NCI-H2196 (cell line): ENCODE results near the gene PABPC1L.
A peak's percentile ranks its signal among the peaks of the same experiment; 100 is the strongest.
"Not testable (repeated sequence)": the region's sequence is repeated elsewhere in the genome, so short reads cannot be mapped to it uniquely, and the experiment has no call there.

ENCODE experiments used
- DNase-seq: peaks from one replicate; lab custom pipeline; 2025; ENCODE audit not compliant: unreplicated experiment; lab: John Stamatoyannopoulos, UW

The PABPC1L gene

GRCh38 chr20:44909872-44910689 lies at the start of gene PABPC1L:
Gene PABPC1L, plus strand, starts transcription at chr20:44910060. Its CDS starts 84 bp downstream, at chr20:44910144.
- peak; percentile 76 for DNase-seq

DNA sequence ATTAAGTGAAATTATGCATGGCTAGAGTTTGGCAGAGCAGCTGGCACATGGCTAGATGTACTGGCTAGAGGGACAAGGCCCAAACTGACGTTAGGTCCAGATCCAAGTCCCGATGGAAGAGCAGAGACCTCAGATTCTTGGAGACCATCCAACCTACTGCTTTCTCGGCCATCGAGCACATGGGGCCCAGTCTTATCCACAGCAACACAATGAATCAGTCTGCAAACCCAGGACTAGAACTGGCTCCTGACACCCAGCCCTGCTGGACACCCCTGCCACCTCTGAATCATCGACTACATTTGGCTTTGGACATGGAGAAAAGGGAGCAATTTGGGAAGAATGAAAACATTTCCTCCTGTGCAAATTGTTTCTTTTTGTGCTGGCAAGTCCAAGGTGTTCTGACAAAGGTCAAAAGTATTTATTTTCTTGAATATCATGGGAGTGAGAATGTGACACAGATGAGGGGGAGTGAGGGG lies 48.3 kb upstream of the PABPC1L start:
- no peak for DNase-seq

- DNase-seq = no peak
Measured at GRCh38 chr20:44862286-44862685, 47.6 kb upstream of the PABPC1L start.

DNA sequence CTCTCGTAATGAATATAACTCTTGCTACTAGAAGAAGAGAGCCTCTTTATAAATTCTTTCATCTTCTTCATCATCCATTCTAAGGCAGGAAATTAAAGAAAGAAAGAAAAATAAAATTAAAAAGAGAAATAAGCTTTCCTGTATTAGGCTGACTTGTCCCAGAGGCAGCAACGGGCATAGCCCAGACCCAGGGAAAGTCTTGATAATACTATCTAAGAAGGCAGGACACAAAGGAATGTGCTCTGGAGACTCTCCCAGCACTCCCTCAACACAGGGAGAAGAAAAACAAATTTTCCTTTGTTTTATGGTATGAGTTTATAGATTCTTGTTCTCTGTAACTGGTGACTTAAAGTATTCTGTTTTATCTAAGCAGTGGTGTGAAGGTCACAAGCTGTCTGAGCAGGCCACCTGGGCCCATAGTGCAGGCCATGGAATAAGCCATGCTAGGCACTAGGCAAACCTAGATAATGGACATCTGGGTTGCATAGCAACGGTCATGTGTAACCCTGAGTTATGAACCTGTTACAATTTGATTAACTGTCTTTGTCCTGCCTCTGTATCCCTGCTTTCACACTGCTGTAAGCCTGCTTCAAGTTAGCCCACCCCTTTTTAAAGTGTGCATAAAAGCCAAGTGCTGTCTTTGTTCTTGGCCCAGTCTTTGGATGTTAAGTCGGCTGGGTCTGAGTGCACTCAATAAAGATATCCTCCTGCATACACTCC lies 46.3 kb upstream of the PABPC1L start:
- DNase-seq = not testable (repeated sequence)

DNA sequence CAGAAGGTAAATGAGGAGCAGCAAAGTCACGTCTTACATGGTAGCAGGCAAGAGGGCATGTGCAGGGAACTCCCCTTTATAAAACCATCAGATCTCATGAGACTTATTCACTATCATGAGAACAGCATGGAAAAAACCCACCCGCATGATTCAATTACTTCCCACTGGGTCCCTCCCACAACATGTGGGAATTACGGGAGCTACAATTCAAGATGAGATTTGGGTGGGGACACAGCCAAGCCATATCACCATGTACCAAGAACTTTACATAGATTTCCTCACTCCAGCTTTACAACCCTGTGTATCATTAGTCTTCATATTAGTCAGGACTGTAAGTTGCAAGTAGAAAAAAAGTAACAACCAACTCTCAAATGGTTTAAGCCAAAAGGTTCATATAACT lies 45.4 kb upstream of the PABPC1L start:
- DNase-seq = not testable (repeated sequence)

DNA sequence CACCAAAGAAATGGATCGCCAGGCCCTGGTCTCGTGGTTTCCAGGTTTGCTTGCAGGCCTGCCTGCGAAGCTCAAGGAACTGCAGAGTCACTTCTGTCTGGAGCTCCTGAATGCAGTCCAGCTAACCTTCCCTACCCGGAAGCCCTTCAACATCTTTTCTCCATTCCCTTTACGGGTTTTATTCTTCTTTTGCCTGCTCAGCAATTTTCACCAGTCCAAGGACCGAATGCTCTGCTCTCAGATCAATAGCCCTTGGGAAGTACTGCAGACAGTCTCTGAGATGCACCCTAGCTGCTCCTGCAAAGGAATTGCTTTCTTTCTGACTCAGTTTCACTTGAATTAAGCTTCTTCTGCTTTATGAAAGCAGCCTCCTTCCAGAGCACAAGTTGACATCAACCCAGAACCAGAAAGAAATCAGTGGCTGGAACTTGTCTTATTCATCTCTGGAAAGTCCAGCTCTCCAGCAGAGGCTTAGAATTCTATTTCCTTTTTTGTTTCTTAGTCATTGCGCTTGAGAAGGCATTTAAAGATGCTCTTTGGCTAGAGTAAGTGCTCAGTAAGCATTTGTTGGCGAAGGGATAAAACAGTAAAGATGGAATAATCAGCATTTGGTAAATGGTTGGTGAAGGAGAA lies 43.0 kb upstream of the PABPC1L start:
- no peak for DNase-seq

DNA sequence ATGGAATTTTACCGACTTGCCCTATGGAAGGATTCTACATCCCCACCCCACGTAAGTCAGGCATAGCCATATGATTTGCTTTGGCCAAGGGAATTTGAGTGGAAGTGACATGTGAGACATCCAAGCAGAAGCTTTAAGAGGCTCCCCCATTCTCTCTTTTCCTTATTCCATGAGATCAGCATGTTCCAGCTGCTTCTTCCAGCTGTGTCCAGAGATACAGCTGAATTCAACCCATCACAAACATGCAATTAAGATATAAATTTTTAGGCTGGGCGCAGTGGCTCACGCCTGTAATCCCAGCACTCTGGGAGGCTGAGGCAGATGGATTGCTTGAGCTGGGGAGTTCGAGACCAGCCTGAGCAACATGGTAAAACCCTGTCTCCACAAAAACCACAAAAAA lies 40.4 kb upstream of the PABPC1L start:
- no peak for DNase-seq

DNA sequence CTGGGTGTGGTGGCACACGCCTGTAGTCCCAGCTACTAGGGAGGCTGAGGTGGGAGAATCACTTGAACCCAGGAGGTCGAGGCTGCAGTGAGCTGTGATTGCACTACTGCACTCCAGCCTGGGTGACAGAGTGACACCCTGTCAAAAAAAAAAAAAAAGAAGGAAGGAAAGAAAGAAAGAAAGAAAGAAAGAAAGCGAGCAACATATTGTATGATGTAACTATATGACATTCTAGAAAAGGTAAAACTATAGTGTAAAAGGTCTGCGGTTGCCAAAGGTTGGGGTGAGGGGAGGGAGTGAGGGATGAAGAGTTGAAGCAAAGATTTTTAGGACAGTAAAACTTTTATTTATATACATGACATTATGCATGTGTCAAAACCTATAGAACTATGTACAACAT lies 27.5 kb upstream of the PABPC1L start:
- not testable (repeated sequence) for DNase-seq

GRCh38 chr20:44883214-44883902 lies 26.5 kb upstream of the PABPC1L start:
- no peak for DNase-seq

DNA sequence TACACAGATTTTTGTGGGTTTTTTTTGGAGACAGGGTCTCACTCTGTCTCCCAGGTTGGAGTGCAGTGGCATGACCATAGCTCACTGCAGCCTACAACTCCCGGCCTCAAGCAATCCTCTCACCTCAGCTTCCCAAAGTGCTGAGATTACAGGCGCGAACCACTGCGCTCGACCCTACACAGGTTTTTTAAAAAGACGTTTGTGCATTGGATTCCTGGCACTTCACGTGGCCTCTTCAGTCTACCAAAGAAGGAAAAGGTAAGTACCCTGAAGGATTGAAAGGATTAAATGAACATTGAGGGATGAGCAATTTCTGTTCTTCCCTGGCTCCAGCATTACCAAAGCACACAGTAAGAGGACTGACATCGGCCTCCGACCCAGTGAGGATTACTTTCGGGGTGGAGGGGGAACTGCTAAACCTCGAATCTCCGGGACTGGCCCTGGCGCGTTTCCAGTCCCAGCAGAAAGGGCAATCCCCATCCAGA lies 24.9 kb upstream of the PABPC1L start:
- DNase-seq = no peak

- peak; percentile 98 for DNase-seq
Measured at GRCh38 chr20:44885392-44886265, 24.2 kb upstream of the PABPC1L start, which contains the start of gene YWHAB. Gene YWHAB, plus strand, starts transcription at chr20:44885705. Its CDS starts 15,829 bp downstream, at chr20:44901534.

GRCh38 chr20:44886266-44886651 lies 23.6 kb upstream of the PABPC1L start:
- no peak for DNase-seq

DNA sequence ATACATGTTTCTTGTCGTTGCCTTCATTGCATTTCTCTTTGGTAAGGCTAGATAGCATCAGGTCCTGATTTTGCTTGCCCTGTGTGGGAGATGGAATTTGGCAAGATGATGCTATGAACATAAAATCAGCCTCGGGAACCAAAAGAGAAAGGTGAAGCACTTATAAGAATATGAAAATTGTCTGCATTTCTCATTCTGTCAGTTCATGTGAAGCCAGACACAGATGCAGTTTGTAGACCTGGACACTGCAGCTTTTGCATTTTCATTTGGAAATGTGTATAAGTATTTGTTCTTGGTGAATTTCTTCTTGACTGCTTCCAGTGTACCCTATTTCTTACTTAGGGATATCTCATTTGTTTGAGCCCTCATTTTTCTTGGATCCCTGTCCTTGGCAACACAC lies 23.0 kb upstream of the PABPC1L start:
- DNase-seq = no peak

DNA sequence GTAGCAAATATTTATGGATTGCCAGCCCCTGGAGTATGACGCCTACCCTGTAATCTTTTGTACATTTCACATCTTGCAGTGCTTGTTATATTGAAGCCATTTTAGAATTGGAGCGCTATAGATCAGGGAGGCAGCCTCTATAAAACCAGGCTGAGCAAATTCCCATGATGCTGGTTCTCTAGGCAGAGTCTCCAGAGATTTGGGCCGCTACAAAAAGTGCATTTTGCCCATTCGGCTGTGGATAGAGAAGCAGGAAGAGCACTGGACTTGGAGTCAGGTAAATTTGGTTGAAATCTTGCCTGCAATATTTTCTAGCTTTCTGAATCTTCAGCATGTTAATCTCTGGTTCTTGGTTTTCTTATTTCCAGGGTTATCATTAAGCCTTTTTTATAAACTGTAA lies 22.4 kb upstream of the PABPC1L start:
- DNase-seq = no peak

GRCh38 chr20:44888226-44889103 lies 21.4 kb upstream of the PABPC1L start:
- DNase-seq = peak; percentile 15

DNA sequence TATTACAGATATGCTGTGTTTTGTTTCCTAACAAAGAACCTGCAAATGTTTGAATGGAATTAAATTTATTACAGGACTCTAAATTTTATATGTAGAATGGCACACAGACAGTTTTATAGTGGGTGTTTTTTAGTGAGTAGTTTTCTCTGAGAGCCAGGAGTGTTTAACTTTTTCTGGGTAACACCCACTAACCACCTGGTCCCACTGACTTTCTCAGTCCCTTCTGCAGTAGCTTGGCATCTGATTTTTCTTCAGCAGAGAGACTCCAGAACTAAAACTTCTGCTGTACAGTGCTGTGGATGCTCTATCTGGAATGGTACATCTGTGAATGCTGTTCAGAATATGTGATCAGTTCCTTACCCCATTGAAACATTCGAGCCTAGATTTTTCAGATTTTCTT lies 18.0 kb upstream of the PABPC1L start:
- DNase-seq = no peak

DNA sequence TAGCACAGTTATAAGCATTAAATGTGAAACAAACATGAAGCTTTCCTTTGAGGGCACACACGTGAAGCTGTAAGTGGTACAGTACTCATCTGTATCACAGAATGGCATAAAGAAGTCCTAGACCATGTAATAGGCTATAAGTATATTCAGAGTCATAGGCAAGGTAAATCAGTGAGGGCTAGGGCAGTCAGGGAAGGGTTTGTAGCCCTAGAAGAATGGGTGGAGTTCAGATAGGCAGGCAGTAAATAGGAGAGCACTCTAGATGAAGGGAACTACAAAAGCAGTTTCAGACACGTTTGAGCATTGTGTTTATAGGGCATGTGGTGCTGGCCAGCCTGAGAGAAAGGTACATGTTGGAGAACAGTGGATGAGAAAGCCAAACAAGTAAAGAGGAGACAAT lies 14.9 kb upstream of the PABPC1L start:
- no peak for DNase-seq

DNA sequence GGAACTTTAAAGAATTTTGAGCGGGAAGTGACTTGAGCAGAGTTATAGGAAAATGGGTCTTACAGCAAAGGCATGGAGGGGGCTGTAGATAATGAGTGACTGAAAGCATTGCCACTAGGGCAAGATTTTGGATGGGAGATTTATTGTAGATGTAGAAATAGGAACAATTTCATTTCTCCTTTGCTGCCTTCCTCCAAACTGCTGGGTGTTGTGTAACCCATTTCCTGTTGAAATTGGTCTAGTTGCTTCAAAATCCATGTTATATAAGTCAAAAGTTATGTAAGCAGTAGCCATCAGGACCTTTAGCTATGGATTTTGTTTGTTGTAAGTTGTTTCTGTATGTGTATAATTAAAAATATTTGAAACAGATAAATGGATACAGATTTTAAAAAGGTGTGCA lies 13.3 kb upstream of the PABPC1L start:
- no peak for DNase-seq

DNA sequence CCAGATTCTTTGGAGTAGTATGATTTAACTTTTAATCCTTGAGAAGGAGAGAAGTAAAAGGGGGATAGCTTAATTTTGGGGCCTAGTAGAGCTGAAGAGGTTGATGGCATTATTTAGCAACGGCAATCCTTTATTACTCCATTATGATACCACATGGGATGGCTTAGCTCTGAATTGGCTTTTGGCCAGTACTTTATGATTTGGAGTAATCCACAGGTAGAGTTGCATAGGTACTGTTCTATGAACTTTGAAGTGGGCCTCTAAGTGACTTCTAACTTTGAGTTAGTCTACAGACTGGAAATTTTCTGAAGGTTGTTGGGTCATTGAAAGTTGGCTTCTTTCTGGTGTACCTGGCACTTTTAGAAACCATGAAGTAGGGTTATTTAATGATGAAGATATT lies 12.7 kb upstream of the PABPC1L start:
- no peak for DNase-seq
